Measurements from ENCODE around the gene SWT1.
A peak's percentile ranks its signal among the peaks of the same experiment; 100 is the strongest.
"Not testable (repeated sequence)": the region's sequence is repeated elsewhere in the genome, so short reads cannot be mapped to it uniquely, and the experiment has no call there.

The SWT1 gene

DNA sequence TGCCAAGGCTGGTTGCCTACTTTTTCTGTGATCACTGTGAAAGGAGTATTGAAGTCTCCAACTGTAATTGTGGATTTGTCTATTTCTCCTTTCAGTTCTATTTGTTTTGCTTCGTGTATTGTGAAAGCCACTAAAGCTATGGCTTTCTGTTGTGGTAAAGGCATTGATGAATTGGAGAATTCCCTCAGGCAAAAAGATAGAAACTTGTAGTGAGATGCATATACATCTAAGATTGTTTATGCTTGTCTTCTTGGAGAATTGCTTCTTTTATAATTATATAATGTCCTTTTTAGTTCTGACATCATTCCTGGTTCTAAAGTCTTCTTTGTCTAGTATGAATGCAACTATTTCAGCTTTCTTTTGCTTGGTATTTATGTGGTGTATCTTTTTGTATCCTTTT lies 36.8 kb downstream of the SWT1 start:
- DNase-seq: no peak

DNA sequence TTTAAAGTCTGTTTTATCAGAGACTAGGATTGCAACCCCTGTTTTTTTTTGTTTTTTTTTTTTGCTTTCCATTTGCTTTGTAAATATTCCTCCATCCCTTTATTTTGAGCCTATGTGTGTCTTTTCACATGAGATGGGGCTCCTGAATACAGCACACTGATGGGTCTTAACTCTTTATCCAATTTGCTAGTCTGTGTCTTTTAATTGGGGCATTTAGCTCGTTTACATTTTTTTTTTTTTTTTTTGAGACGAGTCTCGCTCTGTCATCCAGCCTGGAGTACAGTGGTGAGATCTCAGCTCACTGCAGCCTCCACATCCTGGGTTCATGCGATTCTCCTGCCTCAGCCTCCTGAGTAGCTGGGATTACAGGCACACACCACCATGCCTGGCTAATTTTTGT lies 41.7 kb downstream of the SWT1 start:
- DNase-seq: not testable (repeated sequence)

DNA sequence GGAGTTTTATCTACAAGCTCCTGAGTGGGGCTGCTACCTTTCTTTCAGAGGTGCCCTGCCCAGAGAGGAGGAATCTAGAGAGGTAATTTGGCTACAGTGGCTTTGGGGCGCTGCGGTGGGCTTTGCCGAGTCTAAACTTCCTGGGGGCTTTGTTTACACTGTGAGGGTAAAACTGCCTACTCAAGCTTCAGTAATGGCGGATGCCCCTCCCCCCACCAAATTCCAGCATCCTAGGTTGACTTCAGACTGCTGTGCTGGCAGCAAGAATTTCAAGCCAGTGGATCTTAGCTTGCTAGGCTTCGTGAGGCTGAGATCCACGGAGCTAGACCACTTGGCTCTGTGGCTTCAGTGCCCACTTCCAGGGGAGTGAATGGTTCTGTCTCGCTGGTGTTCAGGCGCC lies 43.9 kb downstream of the SWT1 start:
- DNase-seq: no peak

DNA sequence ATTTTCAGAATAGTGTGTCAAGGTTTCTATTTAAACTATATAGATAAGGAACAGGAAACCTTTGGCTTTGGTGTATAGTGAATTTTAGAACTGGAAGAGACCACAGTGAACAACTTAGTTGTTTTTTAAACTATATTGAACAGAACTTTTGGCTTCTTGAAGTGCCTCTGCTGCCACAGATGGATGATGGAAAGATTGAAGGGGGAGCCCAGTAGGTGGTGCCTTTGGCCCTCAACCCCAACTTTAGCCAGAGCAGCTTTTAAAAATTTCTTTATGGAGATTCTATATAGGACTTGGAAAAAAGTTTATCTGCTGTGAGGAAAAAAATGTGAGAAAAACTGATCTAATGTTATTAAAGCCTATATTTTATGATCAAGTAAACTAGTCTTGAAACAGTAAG lies 50.2 kb downstream of the SWT1 start:
- no peak for DNase-seq

DNA sequence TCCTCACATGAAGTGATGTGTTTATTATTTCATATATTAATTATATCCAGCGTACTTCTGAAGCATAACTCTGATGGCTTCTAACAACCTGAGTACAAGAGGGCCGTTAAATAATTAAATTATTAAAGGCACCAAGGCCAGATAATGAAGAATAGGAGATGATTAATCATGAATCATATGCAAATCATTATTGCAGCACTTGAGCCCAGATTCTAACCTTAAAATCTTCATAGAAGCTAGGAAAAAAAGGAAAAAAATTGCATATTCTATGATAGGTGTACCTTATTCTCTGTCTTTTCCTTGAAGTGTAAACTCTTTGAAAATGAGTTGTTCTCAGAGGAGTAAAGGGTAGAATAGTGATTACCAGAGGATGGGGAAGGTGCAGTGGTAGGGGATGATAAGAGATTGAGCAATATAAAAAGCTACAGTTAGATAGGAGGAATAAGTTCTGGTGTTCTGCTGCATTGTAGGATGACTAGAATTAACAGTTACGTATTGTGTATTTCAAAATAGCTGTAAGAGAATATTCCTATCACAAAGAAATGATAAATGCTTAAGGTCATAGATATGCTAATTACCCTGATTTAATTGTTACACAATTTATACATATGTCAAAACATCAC lies 51.1 kb downstream of the SWT1 start:
- DNase-seq: no peak

DNA sequence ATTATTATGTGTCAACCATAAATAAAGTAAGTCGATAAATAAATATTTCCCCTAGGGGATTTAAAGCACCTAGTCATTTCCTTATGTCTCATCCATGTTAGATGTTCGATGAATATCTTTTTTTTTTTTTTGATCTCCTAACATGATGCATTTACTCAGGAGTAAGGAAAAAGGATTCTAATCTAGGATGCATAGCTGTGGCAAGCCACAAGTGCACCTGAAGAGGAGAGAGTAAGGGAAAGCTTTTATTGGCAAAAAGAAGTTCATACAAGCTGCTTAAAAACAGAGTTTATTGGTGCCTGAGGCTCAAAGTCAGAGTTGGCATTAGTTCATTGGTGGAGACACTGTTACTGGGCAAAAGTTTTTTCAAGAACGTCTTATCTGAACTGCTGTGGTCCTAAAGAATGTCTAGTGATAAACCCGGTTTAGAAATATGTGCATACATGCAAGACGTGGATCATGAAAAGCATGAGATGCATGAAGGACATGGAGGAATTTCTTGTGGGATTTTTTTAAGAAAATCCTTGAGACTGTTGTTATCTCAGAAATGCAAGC lies 51.7 kb downstream of the SWT1 start:
- DNase-seq: no peak

DNA sequence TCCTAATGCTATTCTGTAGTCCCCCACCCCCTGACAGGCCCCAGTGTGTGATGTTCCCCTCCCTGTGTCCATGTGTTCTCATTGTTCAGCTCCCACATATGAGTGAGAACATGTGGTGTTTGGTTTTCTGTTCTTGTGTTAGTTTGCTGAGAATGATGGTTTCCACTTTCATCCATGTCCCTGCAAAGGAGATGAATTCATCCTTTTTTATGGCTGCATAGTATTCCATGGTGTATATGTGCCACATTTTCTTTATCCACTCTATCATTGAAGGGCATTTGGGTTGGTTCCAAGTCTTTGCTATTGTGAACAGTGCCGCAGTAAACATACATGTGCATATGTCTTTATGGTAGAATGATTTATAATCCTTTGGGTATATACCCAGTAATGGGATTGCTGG lies 52.4 kb downstream of the SWT1 start:
- not testable (repeated sequence) for DNase-seq

DNA sequence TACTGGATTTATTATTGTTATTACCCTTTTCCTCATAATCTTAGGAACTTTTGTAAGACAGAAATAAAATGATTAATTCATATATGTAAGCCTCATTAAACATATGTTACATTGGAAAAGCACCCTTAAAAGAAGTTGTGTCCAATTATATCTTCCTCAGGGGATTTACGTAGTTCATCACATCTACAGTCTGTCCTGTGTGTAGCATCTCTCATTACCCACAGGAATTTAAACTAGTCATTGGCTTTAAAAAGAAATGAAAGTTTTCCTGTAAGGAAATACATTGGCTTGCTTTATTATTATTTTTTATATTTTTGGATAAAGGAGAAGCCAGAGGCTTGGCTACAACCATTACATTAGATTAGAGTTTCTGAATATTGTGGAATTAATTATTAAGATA lies 56.1 kb downstream of the SWT1 start:
- DNase-seq: no peak

DNA sequence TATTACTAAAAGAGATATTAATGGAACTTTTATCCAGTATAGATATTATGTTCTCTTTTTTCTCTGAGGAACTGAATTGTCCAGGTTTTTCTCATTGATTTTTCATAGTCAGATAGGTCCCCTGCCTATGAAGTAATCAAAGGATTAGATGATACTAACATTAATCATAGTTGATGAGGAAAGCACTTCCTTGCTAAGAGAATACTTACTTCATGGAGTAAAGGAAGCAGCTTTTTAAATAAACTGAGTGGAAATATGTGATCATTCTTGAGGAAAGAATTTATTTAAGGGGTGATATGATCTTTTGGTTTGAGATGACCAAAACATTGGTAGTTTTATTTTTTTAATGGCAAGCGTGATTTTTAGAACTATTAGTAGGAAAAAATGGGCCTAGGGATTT lies 58.9 kb downstream of the SWT1 start:
- no peak for DNase-seq

DNA sequence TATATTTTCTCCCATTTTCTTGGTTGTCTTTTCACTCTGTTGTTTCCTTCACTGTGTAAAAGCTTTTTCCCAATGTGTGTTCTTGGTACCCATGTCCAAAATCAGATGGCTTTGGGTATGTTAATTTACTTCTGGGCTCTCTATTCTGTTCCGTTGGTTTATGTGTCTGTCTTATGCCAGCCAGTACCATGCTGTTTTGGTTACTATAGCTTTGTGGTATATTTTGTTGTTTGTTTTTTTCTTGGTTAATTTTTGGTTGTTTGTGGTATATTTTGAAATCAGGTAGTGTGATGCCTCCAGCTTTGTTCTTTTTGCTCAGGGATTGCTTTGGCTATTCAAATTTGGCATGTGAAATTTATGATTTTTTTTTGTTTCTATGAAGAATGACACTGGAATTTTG lies 67.2 kb downstream of the SWT1 start:
- no peak for DNase-seq

DNA sequence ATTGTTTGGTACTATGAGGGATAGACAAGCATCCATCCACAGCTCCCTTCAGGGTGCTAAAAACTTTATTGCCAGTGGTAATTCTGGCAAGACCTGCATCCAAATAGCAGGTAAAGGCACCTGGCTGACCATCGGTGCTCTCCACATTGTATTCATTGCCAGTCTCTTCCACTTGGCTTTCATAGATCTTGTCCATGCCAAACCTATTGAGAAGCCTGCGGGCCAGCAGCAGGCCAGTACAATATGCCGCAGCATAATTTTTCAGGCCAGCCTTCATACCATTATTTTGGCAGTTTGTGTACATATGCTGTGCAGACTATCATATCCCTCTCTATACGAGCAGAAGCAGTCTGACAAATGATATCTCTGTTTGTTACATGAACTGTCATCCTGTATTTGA lies 70.2 kb downstream of the SWT1 start:
- DNase-seq: no peak

DNA sequence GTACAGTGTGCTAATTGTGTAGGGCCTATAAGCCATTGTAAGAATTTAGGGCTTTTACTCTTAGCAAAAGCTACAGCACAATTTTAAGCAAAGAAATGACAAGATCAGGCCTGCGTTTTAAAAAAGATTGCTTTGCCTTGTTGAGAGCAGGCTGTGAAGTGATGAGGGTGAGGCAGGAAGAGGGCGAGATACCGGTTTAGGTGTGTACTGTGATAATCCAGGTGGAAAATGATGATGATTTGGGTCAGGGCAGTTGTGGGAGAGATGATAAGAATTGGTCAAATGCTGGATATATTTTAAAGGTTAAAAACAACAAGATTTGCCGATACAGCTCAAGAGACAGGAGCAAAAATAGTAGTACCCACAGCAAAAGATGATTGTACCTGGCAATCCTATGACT lies 72.0 kb downstream of the SWT1 start:
- no peak for DNase-seq

DNA sequence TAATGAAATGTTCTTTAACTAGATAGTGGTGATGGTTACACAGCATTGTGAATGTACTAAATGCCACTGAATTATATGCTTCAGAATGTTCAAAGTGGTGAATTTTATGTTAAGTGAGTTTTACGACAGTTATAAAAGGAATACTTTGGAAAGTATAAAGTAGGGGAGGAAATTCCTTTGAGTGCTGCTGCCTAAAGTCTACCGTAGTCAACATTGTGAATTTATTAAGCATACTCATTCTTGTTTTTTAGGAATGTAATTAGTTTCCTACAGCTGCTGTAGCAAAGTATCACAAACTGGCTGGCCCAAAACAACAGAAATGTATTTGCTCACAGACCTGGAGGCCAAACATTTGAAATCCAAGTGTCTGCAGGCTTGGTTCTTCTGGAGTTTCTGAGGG lies 73.0 kb downstream of the SWT1 start:
- no peak for DNase-seq

DNA sequence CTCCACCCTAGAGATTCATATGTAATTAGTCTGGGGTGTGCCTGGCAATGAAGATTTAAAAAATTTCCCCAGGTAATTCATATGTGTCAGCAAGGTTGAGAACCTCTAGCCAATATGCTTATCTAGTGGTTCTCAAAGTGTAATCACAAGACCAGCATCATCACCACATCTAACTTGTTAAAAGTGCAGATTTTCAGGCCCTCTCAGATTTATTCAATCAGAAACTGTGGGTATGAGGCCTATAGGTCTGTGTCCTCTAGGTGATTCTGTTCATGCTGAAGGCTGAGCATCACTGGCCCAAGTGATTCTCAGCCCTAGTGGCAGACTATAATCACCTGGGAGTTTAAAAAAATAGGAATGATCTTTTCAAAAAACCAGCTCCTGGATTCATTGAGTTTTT lies 75.9 kb downstream of the SWT1 start:
- no peak for DNase-seq

DNA sequence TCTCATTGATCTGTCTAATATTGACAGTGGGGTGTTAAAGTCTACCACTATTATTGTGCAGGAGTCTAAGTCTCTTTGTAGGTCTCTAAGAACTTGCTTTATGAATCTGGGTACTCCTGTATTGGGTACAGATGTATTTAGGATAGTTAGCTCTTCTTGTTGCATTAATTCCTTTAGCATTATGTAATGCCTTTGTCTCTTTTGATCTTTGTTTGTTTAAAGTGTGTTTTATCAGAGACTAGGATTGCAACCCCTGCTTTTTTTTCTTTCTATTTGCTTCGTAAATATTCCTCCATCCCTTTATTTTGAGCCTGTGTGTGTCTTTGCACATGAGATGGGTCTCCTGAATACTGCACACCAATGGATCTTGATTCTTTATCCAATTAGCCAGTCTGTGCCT lies 77.2 kb downstream of the SWT1 start:
- DNase-seq: not testable (repeated sequence)

DNA sequence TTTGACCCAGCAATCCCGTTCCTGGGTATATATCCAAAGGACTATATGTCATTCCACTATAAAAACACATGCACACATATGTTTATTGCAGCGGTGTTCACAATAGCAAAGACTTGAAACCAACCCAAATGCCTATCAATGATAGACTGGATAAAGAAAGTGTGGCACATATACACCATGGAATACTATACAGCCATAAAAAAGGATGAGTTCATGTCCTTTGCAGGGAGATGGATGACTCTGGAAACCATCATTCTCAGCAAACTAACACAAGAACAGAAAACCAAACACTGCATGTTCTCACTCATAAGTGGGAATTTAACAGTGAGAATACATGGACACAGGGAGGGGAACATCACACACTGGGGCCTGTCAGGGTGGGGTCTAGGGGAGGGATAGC lies 80.2 kb downstream of the SWT1 start:
- DNase-seq: not testable (repeated sequence)

DNA sequence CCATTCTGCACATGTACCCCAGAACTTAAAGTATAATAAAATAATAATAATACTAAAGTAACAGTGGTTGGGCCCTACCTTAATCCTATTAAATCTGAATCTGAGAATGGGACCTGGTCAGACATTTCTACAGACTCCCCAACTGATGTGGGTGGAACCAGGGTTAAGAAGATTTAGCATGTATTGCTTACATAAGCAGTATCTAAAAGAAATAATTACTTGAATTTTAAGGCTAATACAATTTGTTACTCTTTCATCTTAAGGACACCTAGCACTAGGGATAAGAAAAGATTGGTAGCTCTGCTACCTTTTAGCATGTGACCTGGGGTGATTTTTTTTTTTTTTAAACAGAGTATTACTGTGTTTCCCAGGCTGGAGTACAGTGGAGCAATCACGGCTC lies 80.7 kb downstream of the SWT1 start:
- no peak for DNase-seq

DNA sequence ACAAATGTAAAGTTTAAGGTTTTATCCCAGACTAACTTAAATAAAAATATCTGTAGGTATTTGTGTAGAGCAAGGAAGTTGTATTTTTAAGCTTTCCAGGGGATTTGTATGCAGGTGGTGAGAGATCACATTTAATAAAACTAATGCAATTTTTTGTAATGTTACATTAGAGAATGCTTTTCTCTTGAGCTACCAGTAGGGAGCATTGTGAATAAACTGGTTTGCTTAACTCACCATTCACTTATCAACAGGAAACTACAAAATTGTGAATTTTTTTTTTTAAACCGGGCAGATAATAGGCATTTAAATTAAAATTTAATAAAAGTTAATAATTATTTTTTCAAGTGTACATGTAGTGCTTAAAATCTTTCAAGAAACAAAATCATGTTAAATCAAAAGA lies 81.5 kb downstream of the SWT1 start:
- no peak for DNase-seq

DNA sequence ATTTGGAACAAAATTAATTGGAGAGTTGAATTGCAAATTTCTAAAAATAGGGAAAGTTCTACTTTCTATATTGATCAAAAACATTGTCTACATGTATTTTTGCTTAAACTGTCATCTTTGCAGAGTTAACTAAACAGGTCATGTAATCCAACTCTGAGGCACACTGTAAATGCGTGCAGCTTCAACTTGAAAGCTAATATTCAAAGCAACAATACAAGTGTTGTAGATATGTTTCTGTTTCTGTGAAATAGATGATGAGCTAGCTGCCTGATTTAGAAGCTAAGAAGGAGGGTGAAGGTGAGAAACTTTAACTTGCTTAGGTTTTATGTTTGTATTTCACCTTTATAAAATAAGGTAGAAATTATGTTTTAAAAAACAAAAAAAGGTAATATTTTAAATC lies 82.9 kb downstream of the SWT1 start:
- no peak for DNase-seq

DNA sequence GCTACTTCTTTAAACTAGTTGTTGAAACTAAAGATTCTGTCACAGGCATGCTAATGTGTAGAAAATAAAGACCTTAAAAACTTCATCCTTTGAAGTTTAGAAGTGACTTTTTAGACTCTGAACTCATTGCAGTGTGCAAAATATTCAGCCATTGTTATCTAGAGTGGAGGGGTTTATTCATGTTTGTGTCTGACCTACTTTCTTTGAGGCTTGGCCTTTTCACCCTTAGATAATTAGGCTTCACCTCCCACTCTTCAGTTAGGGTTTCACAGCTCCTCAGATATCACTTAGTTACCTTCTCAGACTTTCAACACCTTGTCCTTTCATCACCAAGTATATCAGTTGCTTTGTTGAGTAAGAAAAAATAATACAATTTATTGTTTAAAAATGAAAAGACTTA lies 84.2 kb downstream of the SWT1 start:
- no peak for DNase-seq

DNA sequence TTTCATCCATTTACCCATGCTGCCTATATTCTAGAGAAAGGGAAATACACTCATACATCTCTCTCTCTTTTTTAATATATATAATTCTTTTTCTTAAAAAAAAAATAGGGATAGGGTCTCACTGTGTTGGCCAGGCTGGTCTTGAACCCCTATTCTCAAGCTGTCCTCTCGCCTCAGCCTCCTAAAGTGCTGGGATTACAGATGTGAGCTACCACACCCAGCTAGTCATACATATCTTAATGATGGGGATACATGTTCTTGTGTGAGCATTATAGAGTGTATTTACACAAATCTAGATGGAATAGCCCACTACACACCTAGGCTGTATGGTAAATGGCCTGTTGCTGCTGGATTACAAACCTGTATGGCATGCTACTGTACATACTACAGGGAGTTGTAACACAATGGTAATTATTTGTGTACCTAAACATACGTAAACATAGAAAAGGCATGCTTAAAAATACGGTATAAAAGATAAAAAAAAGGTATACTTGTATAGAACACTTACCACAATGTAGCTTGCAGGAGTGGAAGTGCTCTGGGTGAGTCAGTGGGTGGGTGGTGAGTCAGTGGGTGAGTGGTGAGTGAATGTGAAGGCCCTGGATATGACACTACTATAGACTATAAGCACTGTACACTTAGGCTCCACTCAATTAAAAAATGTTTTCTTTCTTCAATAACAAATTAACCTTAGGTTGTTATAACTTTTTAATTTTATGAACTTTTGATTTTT lies 87.2 kb downstream of the SWT1 start:
- DNase-seq: peak; percentile 18

DNA sequence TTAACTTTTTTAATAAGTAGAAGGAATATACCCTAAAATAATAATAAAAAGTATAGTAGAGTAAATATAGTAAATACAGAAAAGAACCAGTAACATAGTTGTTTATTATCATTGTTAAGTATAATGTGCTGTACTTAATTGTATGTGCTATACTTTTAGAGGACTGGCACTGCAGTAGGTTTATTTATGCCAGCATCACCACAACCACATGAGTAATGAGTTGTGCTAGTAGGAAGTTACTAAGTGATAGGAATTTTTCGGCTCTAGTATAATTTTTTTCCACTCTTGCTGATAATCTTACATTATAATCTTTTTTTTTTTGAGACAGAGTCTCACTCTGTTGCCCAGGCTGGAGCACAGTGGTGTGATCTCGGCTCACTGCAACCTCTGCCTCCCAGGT lies 88.5 kb downstream of the SWT1 start:
- no peak for DNase-seq

DNA sequence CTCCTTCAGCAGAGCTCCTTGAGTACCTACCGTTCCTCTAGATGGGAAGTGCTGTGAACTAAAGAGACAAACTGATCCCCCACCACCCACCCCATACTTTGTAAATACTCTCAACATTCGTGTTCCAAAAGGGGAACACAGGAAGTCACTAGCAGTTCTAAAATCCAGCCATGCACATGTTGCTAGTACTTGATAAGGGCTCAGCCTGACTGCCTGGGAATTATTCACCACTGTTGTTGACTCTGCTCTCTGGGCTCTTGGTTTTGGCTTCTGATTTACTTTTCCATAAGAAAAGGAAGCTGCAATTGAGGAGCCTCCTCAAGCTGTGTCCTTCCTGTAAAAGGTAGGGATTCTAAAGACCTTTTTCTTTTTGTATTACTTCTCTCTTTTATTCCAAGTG lies 92.6 kb downstream of the SWT1 start:
- DNase-seq: no peak

DNA sequence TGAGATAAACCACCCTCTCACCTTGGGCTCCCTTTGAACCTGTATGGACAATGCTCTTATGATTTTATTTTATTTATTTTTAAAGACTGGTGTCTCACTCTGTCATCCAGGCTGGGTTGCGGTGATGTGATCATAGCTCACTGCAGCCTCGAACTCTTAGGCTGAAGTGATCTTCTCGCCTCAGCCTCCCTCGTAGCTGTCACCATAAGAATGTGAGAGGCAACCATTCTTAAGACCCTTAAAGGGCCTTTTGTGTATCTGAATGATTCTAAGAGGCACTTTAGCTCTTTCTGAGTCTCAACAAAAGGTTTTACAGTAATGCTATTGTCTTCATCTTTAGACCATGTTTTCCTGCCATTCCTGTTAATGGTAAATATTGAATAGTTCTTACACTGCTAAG lies 93.1 kb downstream of the SWT1 start:
- no peak for DNase-seq

DNA sequence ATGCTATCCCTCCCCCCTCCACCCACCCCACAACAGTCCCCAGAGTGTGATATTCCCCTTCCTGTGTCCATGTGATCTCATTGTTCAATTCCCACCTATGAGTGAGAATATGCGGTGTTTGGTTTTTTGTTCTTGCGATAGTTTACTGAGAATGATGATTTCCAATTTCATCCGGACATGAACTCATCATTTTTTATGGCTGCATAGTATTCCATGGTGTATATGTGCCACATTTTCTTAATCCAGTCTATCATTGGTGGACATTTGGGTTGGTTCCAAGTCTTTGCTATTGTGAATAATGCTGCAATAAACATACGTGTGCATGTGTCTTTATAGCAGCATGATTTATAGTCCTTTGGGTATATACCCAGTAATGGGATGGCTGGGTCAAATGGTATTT lies 95.0 kb downstream of the SWT1 start:
- not testable (repeated sequence) for DNase-seq
